IMR-90 (cell line): ENCODE data around the gene CEP57L1. TPM values are rescaled to one million over a fixed set of nuclear protein-coding genes. Genes with fewer than 3 reads are reported as not detected.

Source experiments
- ATAC-seq: fragments of 200-7000 bp; cut with Tn5 transposase; 2 replicates; pipeline ENCODE4 v1.9.1; 2020; ENCODE audit warnings: low read depth, mild to moderate bottlenecking, moderate library complexity
- BruUV-seq: library from RNA; stranded (reverse); fragments of 400-500 nt; replicated peaks from 2 replicates; lab custom pipeline; 2021; lab: Mats Ljungman, UMichigan
- CTCF ChIA-PET: fragments of 300-600 bp; formaldehyde crosslinking; extraction: SDS; loops from one replicate; lab custom pipeline; 2021; ENCODE audit warnings: antibody characterized with exemption; lab: Yijun Ruan, JAX
- POLR2A ChIA-PET: fragments of 300-600 bp; sonication (Branson Sonifier 250); formaldehyde crosslinking; loops from one replicate; lab custom pipeline; 2022; ENCODE audit warnings: antibody characterized with exemption; ENCODE audit not compliant: unreplicated experiment; lab: Charles Lee
- DNase-seq: peaks from one replicate; pipeline ENCODE4 v3.0.0; 2013
- H2AFZ ChIP-seq: replicated peaks from 2 replicates; pipeline ENCODE3; 2013; ENCODE audit warnings: low read length, mild to moderate bottlenecking; ENCODE audit not compliant: poor library complexity
- H2AK5ac ChIP-seq: 2 replicates; pipeline ENCODE4 v1.6.1; 2013; ENCODE audit warnings: low read depth, low read length, inconsistent platforms
- H2AK9ac ChIP-seq: replicated peaks from 2 replicates; pipeline ENCODE3; 2013; ENCODE audit warnings: mild to moderate bottlenecking, low read depth, low read length, moderate library complexity; ENCODE audit not compliant: poor library complexity
- H2BK120ac ChIP-seq: 2 replicates; pipeline ENCODE4 v1.6.1; 2013; ENCODE audit warnings: low read depth, low read length, inconsistent platforms
- H2BK15ac ChIP-seq: 3 replicates; pipeline ENCODE4 v1.6.1; 2013; ENCODE audit warnings: low read depth, low read length, inconsistent platforms
- H2BK20ac ChIP-seq: 2 replicates; pipeline ENCODE4 v1.6.1; 2013; ENCODE audit warnings: low read depth, mild to moderate bottlenecking, inconsistent platforms, low read length, moderate library complexity
- H2BK5ac ChIP-seq: 2 replicates; pipeline ENCODE4 v1.6.1; 2013; ENCODE audit warnings: mild to moderate bottlenecking, low read depth, low read length, inconsistent platforms; ENCODE audit not compliant: poor library complexity, severe bottlenecking
- H3K14ac ChIP-seq: replicated peaks from 2 replicates; pipeline ENCODE4 v1.6.1; 2013; ENCODE audit warnings: low read depth, low read length, inconsistent platforms
- H3K18ac ChIP-seq: 2 replicates; pipeline ENCODE4 v1.6.1; 2013; ENCODE audit warnings: low read depth, low read length, control low read depth
- H3K23ac ChIP-seq: 2 replicates; pipeline ENCODE4 v1.6.1; 2013; ENCODE audit warnings: low read depth, low read length, inconsistent platforms
- H3K27ac ChIP-seq: 2 replicates; pipeline ENCODE4 v1.5.1; 2013; ENCODE audit warnings: mild to moderate bottlenecking, control low read depth, low read length; ENCODE audit not compliant: insufficient read depth
- H3K27me3 ChIP-seq: 2 replicates; pipeline ENCODE4 v1.6.1; 2013; ENCODE audit warnings: low read length; ENCODE audit not compliant: control insufficient read depth, insufficient read depth
- H3K36me3 ChIP-seq: 2 replicates; pipeline ENCODE4 v1.6.1; 2013; ENCODE audit warnings: low read length, mixed read lengths; ENCODE audit not compliant: control insufficient read depth, insufficient read depth
- H3K4ac ChIP-seq: 2 replicates; pipeline ENCODE4 v1.6.1; 2013; ENCODE audit warnings: low read depth, low read length, inconsistent platforms
- H3K4me1 ChIP-seq: 2 replicates; pipeline ENCODE4 v1.6.1; 2013; ENCODE audit warnings: low read length, mixed read lengths; ENCODE audit not compliant: control insufficient read depth, insufficient read depth
- H3K4me2 ChIP-seq: 2 replicates; pipeline ENCODE4 v1.6.1; 2013; ENCODE audit warnings: low read depth, mild to moderate bottlenecking, control low read depth, low read length, moderate library complexity
- H3K4me3 ChIP-seq: 2 replicates; pipeline ENCODE4 v1.5.1; 2013; ENCODE audit warnings: low read depth, mild to moderate bottlenecking, control low read depth, low read length, moderate library complexity; ENCODE audit not compliant: insufficient read depth
- H3K56ac ChIP-seq: 2 replicates; pipeline ENCODE4 v1.6.1; 2013; ENCODE audit warnings: low read length, inconsistent platforms; ENCODE audit not compliant: insufficient read depth; ENCODE audit errors: extremely low read depth
- H3K79me1 ChIP-seq, 2 experiments: 2 replicates each; pipeline ENCODE4 v1.6.1; 2013; ENCODE audit warnings: low read length in 2 of 2, inconsistent platforms in 1 of 2, low read depth in 1 of 2
- H3K9ac ChIP-seq: 2 replicates; pipeline ENCODE4 v1.6.1; 2013; ENCODE audit warnings: low read depth, low read length, control low read depth
- H3K9me1 ChIP-seq: 2 replicates; pipeline ENCODE4 v1.6.1; 2013; ENCODE audit warnings: low read length, inconsistent platforms; ENCODE audit not compliant: insufficient read depth
- H3K9me3 ChIP-seq: 2 replicates; pipeline ENCODE4 v1.6.1; 2013; ENCODE audit warnings: low read length; ENCODE audit not compliant: control insufficient read depth, insufficient read depth
- H4K20me1 ChIP-seq: 2 replicates; pipeline ENCODE4 v1.6.1; 2013; ENCODE audit warnings: low read length, inconsistent platforms; ENCODE audit not compliant: insufficient read depth
- H4K5ac ChIP-seq: 2 replicates; pipeline ENCODE4 v1.6.1; 2013; ENCODE audit warnings: mild to moderate bottlenecking, low read depth, low read length, control low read depth
- H4K8ac ChIP-seq, 2 experiments: 2 replicates each; pipeline ENCODE4 v1.6.1; 2013; ENCODE audit warnings: low read depth in 2 of 2, low read length in 2 of 2, control low read depth in 1 of 2, inconsistent platforms in 1 of 2
- H4K91ac ChIP-seq: 2 replicates; pipeline ENCODE4 v1.6.1; 2013; ENCODE audit warnings: low read depth, low read length, inconsistent platforms; ENCODE audit not compliant: insufficient read depth
- MAFK ChIP-seq: IDR thresholded peaks from 2 replicates; pipeline ENCODE4 v1.6.1; 2012; ENCODE audit warnings: low read depth, low read length, improper control_type of control experiment
- RFX5 ChIP-seq: IDR thresholded peaks from 2 replicates; pipeline ENCODE4 v1.8.0; 2012; ENCODE audit warnings: low read depth, mild to moderate bottlenecking, low read length, moderate library complexity
- SMC3 ChIP-seq: fragments of 150-350 bp; IDR thresholded peaks from 2 replicates; pipeline ENCODE4 v1.6.1; 2016; ENCODE audit warnings: low read depth, mild to moderate bottlenecking, antibody characterized with exemption, low read length, moderate library complexity
- WGBS, 2 experiments: methylation state at CpG; one replicate each; pipeline versions ENCODE4 v1.1.5 to v1.1.7; 2013; ENCODE audit warnings: missing lambda C conversion rate in 2 of 2; ENCODE audit not compliant: insufficient read length in 1 of 2; ENCODE audit errors: extremely low coverage in 2 of 2; 5-methylcytosine and 5-hydroxymethylcytosine counted together
- dilution Hi-C: fragments of 300-500 bp; cut with HindIII; formaldehyde crosslinking; loops from one replicate; pipeline ENCODE4 v1.14.3; 2018; ENCODE audit warnings: low sequenced_read_pairs; ENCODE audit not compliant: unreplicated experiment
- in situ Hi-C: fragments of 300-500 bp; cut with MboI; formaldehyde crosslinking; loops from 3 replicates; pipeline ENCODE4 v1.14.3; 2019; ENCODE audit warnings: low sequenced_read_pairs, inconsistent platforms, mixed read lengths
- intact Hi-C: fragments of 100-400 bp; cut with micrococcal nuclease; formaldehyde crosslinking; loops from 2 replicates; pipeline ENCODE4 v1.10.0; 2022
- polyA plus RNA-seq, 3 experiments: library from polyadenylated mRNA; depleted of rRNA; stranded (reverse); fragments of >200 nt; gene quantifications; 2 replicates each; pipeline ENCODE4 v1.2.3, GENCODE V29; 2012; ENCODE audit warnings: low replicate concordance in 1 of 3
- total RNA-seq: library from RNA; depleted of rRNA; stranded (reverse); fragments of >200 nt; gene quantifications from 2 replicates; pipeline ENCODE4 v1.2.3, GENCODE V29; 2012

CEP57L1 gene
- total and polyA plus RNA-seq, 2 of the 4 experiments (the other 2 are of a cell fraction) = 10.3 to 21.9 TPM

- peaks cover 2 to 8% of the 10 kb centered on the region in 2 experiments; a peak in 3 of 4 replicates for H3K79me1 ChIP-seq
- no peak for DNase-seq
- no peak overlapping the region for H4K8ac ChIP-seq
- H2BK20ac ChIP-seq = no peak overlapping the region
- CTCF ChIA-PET = no interaction called here
- no peak overlapping the region for H2AK9ac ChIP-seq
- no peak overlapping the region for H3K56ac ChIP-seq
- dilution Hi-C loops = no loop called here
- no peak overlapping the region for H3K4me2 ChIP-seq
- in situ Hi-C loops = no loop called here
- H4K91ac ChIP-seq = no peak overlapping the region
- no peak overlapping the region for H3K14ac ChIP-seq
- no peak overlapping the region for H3K18ac ChIP-seq
- H3K23ac ChIP-seq = no peak overlapping the region
- no peaks in the 10 kb centered on the region for H4K20me1 ChIP-seq
- no peak overlapping the region for H2BK120ac ChIP-seq
- H3K9me1 ChIP-seq = peaks cover 4% of the 10 kb centered on the region; the same call in 1 of the 2 replicates
- H3K4me1 ChIP-seq = peaks cover 3% of the 10 kb centered on the region; the same call in 1 of the 2 replicates
- BruUV-seq = no TSS peak
- no peaks in the 10 kb centered on the region for H3K27me3 ChIP-seq
- POLR2A ChIA-PET = no interaction called here
- no peak overlapping the region for H3K27ac ChIP-seq
- H3K9me3 ChIP-seq = no peaks in the 10 kb centered on the region
- no peak overlapping the region for H2BK15ac ChIP-seq
- no peak overlapping the region for H2BK5ac ChIP-seq
- no peak overlapping the region for H2AK5ac ChIP-seq
- H4K5ac ChIP-seq = no peak overlapping the region
- H3K9ac ChIP-seq = no peak overlapping the region
- no peaks in the 10 kb centered on the region for H3K36me3 ChIP-seq
- intact Hi-C loops = loop anchor here (10.0 kb wide), 1 partner anchor 415 kb away; no protein-coding TSS in a partner anchor
- no CpG with 5 or more reads among the region's 4 CpGs for WGBS, 2 experiments
- no peak overlapping the region for H3K4me3 ChIP-seq
- TF ChIP-seq MAFK (no peak), SMC3 (no peak), RFX5 (no peak)
- ATAC-seq = no peak
- no peak overlapping the region for H3K4ac ChIP-seq
- no peak overlapping the region for H2AFZ ChIP-seq
These were observed 15.3 kb upstream of the CEP57L1 start for GRCh38 chr6:109079981-109080380.
